NAMALWA (cell line): ENCODE measurements around the gene ELAVL4.
"Not testable (repeated sequence)": the region's sequence is repeated elsewhere in the genome, so short reads cannot be mapped to it uniquely, and the experiment has no call there.

Experiments
- DNase-seq: peaks from one replicate; pipeline ENCODE4 v3.0.0-alpha.2; 2015; ENCODE audit warnings: low spot score

The ELAVL4 gene

DNA sequence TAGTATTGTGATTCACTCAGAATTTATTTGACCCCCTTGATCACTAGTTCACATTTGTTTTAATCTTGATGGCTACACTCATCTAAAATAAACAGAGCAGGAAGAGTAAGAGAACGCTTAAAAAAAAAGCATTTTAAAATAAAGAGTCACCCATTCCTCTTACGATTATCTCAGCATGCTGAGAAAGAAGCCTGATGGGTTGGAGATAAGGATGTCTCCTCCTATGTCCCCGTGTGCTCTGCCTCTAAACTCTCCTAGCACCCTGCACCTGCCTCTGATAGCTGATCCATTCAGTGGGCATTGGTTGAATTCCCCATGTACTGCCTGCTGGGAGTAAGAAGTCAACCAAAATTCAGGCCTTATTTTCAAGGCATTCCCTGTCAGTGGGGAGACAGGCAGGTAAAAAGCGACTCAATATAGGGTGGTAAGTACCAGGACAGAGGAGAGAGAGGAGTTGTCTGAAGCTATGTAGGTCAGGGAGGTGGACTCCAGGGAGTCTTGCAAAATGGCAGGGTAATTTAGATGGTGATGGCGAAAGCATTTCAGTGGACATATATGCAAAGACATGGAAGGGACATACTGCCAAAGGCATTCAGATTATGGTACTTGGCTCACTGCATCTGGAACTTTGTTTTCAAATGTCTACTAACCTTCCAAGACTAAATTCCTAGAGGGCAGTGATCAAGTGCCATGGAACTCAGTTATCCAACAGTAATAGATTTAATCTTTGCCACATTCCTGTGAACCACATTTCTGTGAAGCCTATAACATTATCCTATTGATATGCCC is 18.4 kb downstream of the ELAVL4 start:
- no peak for DNase-seq

DNA sequence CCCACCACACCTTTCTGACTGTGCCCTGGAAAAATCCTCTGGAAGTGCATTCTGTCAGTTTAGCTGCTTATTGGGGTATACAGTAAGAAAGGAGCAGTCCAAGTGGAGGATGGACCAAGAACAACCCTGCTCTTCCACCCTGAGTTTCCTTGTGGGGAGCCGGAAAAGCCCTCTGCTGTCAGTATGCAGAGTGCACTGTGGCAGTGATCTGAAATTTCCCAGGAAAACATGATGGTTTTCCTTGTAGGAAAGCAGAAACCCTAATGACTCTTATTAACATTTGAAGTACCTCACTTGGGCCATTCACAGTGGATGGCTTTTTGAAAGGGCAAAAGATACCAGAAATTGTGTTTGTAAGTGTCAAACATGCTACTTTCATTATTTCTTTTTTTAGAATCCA is 20.5 kb downstream of the ELAVL4 start:
- DNase-seq = no peak

GRCh38 chr1:50132347-50132894 is 23.7 kb downstream of the ELAVL4 start:
- no peak for DNase-seq

DNA sequence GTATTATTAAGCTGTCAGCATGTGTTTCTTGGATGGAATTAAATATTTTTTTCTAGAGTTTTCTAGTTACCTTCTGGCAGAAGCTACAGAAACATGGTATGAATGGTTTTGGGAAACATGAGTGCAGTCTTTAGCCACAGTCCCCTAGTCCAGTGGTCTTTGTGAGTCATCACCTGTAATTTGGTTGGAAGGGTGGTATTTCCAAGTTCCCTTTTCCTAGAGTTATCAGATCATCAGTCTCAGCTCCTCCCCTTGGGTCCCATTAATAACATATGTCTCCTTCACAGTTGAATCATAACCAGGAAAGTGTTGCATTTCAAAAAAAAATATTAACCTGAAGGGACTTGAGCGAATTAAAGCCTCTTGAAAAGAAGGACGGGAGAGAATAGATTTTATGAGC is 27.0 kb downstream of the ELAVL4 start:
- no peak for DNase-seq

GRCh38 chr1:50139339-50140181 is 30.8 kb downstream of the ELAVL4 start:
- no peak for DNase-seq

- no peak for DNase-seq
These were observed 31.4 kb downstream of the ELAVL4 start for GRCh38 chr1:50140182-50140447.

DNA sequence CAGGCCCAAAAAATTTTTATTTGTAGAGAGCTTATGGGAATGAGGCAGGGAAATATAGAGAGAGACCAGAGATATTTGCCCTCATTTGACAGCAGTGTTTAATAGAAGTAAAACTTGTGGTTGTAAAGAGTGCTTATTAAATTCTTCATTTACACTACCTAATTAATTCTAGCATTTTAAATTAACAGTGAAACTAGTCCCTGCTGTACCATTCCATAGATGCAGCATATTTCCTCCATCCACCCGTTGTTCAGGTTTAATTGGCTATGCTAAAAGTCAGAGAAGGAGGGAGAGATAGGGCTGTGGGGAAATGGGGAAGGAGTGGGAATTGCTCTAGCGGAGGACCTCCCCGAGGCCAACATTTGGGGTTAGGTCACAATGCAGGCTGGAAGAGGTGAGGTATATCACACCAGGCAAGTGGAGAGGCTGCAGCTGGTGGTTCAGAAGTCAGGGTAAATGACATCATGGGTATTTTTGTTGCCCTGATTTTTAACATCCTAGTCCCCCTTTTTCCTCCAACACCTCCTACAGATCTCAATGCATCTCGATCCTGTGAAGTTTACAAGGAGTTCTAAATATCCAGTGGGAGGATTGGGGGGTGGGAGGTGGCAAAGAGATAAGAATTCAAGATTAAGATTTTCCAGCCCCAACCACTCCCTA is 38.6 kb downstream of the ELAVL4 start:
- no peak for DNase-seq

- no peak for DNase-seq
These were observed 39.6 kb downstream of the ELAVL4 start for GRCh38 chr1:50148142-50148923.

DNA sequence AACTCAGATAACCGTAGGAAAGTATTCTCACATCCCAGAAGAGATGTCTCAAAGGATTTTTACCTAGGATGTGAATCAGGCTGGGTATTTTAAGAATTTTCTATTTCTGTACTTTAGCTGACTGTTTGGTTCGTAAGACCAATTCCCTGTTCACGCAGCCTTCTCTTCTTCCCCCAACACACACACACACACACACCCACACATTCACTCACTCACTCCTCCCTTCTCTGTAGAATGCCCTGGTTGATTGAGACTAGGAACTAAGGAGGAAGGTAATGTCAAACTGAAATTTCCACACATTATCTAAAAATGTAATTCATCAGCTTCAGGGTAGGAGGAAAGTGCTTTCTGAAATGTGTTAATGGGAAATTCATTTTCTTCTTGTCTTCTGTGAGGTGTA is 43.5 kb downstream of the ELAVL4 start:
- no peak for DNase-seq

DNA sequence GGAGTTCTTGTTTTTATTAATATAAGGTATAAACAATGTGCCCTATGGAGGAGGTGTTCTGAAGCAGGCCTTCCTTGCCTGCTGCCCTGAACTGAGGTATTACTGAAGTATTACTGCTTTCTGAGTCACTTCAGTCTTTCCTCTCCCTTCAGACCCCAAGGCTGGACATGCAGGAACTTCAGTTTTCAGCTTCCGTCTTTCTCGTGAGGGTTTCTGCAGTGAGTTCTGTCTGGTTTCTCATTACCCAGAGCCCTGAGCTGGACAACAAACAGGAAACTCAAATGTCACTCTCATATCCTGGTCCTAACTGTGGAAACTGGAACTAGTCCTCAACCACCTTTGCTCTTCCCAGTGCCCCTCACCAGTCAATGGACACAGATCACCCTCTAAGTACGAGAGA is 46.8 kb downstream of the ELAVL4 start:
- DNase-seq = no peak

DNA sequence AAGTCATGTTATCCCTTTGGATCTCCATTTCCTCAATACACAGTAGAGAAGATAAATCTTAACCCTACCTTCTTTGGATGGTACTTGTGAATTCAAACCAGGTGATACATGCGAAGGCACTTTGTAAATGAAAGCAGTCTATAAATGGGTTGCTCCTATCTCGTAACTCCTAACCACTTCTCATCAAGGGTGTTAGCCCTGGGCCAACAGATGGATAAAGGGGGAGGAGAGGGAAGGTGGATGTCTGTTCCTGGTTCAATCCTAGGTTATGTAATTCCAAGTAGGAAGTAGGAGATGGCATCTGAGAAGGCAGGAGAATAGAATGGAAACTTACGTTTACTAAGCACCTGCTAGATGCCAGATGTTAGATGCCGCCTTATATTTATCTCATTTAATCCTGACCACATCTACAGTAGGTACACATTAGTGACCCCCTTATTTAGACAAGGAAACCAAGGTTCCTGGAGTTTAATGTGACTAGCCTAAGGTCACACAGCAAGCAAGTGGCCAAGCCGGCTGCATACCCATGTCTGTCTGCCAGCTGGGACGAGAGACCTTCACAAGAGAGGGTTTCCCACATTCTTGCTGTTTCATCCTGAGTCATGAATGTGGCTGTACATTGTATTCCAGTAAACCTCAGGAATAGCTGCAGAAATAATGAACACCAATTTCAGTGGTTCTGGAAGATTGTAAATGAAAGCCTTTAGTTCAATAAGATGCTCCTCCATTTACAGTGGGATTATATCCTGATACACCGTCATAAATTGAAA is 47.7 kb downstream of the ELAVL4 start:
- no peak for DNase-seq

DNA sequence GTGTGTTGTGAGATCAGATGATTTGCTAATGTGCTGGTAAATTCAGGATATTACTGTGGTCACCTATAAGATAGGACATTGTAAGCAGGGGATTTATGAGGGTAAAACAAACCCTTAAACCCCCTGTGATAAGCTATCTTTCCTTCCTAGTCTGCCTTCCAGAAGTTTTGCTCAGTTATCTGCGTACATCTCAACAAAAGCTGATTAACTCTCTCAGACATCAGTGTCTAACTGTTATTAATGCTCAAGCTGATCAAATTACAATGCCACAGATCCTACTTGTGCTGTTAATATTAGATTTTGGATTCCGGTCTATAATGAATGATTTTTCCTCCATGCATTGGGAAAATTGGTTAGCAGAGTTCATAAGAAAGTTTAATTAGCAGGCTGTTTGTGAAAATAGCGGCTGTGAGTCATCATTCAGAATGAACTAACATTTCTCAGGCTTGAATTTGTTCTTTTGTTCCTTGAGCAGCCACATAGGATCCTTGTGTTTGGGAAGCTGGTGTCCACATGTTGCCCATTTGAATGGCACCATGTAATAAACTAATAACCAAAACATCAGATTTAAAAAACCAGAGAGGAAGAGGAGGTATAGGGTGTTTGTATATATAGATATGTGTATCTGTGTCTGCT is 48.7 kb downstream of the ELAVL4 start:
- no peak for DNase-seq

- DNase-seq = no peak
These were observed 49.7 kb downstream of the ELAVL4 start for GRCh38 chr1:50158421-50158820.

DNA sequence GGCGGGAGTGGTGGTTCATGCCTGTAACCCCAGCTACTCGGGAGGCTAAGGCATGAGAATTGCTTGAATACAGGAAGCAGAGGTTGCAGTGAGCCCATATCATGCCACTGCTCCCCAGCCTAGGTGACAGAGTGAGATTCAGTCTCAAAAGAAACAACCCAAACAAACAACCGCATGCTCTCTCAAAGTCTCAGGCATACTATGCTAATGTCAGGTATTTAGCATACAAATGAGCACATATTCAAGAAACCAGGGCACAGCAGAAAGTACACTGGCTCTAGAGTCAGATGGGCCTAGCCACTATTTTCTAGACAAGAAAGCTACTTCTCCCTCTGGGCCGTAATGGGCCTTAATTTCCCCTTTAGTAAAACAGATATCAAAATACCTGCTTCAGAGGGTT is 55.0 kb downstream of the ELAVL4 start:
- no peak for DNase-seq

DNA sequence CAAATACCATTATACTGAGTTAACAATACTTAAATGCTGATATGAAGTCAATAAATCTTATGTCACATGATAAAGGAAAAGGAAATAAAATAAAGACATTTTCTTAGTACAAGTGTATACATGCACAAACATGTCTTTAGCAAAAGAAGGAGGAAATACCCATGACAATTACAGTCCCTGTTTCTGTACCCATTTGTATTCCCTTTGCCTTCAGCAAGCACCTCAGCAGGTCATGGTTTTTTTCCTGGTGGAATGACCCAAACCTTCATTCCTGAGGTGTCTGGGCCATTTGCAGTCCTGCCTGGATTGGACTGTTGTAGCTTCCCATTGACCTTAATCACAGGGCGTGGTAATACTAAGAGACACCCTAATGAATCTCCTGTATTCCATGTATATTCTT is 57.6 kb downstream of the ELAVL4 start:
- DNase-seq = not testable (repeated sequence)

GRCh38 chr1:50172299-50172698 is 63.6 kb downstream of the ELAVL4 start:
- DNase-seq = no peak

DNA sequence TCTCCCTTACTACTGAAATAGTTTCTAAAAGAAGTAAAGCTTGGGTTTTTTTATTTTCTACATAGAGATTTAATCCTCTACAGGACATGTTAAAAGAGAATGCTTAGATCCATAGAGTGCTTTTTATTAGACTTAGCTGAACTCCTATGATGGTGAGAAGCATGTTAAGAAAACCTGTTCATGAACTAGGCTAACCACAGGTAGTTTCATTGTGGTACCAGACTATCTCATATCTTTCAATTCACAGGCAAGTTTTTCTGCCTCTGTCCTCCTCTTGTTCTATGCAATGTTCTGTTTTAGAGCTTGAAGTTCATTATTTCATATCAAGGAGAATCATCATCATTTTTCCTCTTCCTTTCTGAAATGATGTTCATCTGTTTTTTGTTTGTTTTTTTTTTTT is 65.4 kb downstream of the ELAVL4 start:
- no peak for DNase-seq

- DNase-seq = no peak
These were observed 67.3 kb downstream of the ELAVL4 start for GRCh38 chr1:50175719-50176639.

DNA sequence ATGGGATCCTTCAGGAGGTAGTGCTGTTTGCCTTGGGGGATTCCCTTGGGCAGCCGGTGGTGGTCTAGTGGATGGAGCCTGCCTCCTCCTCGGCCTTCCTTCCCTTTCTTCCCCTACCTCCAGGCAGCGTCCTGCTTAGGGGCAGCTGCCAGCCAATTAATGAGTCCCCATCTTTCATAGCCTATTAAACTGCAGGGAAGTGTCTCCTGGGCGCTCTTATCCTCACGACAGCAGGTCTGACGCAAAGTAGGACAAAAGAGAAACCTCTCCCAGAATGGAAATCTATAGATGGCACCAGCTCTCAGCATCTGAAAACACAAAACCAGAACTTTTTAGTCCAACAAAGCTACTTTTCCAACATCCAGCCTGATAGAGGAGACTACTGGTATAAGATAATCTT is 69.3 kb downstream of the ELAVL4 start:
- no peak for DNase-seq

DNA sequence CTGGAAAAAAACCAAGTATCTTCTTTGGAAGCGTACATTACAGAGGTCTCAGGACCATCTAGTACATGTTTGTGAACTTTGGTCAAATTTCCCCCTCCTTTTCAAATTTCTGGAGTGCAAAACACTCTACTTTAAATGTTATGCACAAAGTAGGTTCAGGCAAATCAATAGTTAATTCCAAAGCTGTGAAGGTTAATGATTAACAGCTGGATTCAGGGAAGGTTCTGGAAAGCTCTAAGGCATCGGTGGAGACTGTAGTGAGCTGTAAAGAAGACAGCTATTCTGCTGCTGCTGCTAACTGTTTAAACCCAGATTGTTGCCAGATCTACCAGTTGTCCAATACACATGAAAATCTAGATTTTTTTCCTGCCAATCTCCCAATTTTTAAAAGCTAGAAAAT is 70.9 kb downstream of the ELAVL4 start:
- DNase-seq = no peak
